ENCODE results near the gene DNAJC10.

Gene DNAJC10

GRCh38 chr2:182784777-182785176, 68.7 kb downstream of the DNAJC10 start:
- DNase-seq (ENCODE audit: low read depth in 2 of 3, low spot score in 1 of 3) = no peak

GRCh38 chr2:182792441-182792840, 76.4 kb downstream of the DNAJC10 start:
- no peak for DNase-seq (ENCODE audit: low read depth in 2 of 3, low spot score in 1 of 3)

GRCh38 chr2:182798736-182799135, 82.7 kb downstream of the DNAJC10 start:
- DNase-seq (ENCODE audit: low read depth in 2 of 3, low spot score in 1 of 3) = no peak

- DNase-seq (ENCODE audit: low read depth in 2 of 3, low spot score in 1 of 3) = no peak
These were observed 88.1 kb downstream of the DNAJC10 start for GRCh38 chr2:182804128-182804527.

- no peak for DNase-seq (ENCODE audit: low read depth in 2 of 3, low spot score in 1 of 3)
These were observed 91.3 kb downstream of the DNAJC10 start for GRCh38 chr2:182807319-182807718.

- DNase-seq (ENCODE audit: low read depth in 2 of 3, low spot score in 1 of 3) = no peak
These were observed 94.0 kb downstream of the DNAJC10 start for GRCh38 chr2:182810087-182810486.

- DNase-seq (ENCODE audit: low read depth in 2 of 3, low spot score in 1 of 3) = no peak
These were observed 98.3 kb downstream of the DNAJC10 start for GRCh38 chr2:182814380-182814779.

- no peak for DNase-seq (ENCODE audit: low read depth in 2 of 3, low spot score in 1 of 3)
These were observed 98.7 kb downstream of the DNAJC10 start for GRCh38 chr2:182814804-182815203.

- no peak for DNase-seq (ENCODE audit: low read depth in 2 of 3, low spot score in 1 of 3)
These were observed 100.8 kb downstream of the DNAJC10 start for GRCh38 chr2:182816866-182817265.

GRCh38 chr2:182817558-182817957, 101.5 kb downstream of the DNAJC10 start:
- no peak for DNase-seq (ENCODE audit: low read depth in 2 of 3, low spot score in 1 of 3)

- DNase-seq (ENCODE audit: low read depth in 2 of 3, low spot score in 1 of 3) = no peak
These were observed 102.4 kb downstream of the DNAJC10 start for GRCh38 chr2:182818501-182818900.

- no peak for DNase-seq (ENCODE audit: low read depth in 2 of 3, low spot score in 1 of 3)
These were observed 102.9 kb downstream of the DNAJC10 start for GRCh38 chr2:182818925-182819324.

GRCh38 chr2:182819412-182819811, 103.4 kb downstream of the DNAJC10 start:
- DNase-seq (ENCODE audit: low read depth in 2 of 3, low spot score in 1 of 3) = no peak

GRCh38 chr2:182821182-182821581, 105.1 kb downstream of the DNAJC10 start:
- no peak for DNase-seq (ENCODE audit: low read depth in 2 of 3, low spot score in 1 of 3)

GRCh38 chr2:182822733-182823132, 106.7 kb downstream of the DNAJC10 start:
- DNase-seq (ENCODE audit: low read depth in 2 of 3, low spot score in 1 of 3) = no peak

GRCh38 chr2:182824056-182824766, 108.2 kb downstream of the DNAJC10 start:
- DNase-seq (ENCODE audit: low read depth in 2 of 3, low spot score in 1 of 3) = no peak

GRCh38 chr2:182824767-182825158, 108.7 kb downstream of the DNAJC10 start:
- no peak for DNase-seq (ENCODE audit: low read depth in 2 of 3, low spot score in 1 of 3)

- no peak for DNase-seq (ENCODE audit: low read depth in 2 of 3, low spot score in 1 of 3)
These were observed 110.0 kb downstream of the DNAJC10 start for GRCh38 chr2:182826064-182826463.

- no peak for DNase-seq (ENCODE audit: low read depth in 2 of 3, low spot score in 1 of 3)
These were observed 110.4 kb downstream of the DNAJC10 start for GRCh38 chr2:182826496-182826895.

GRCh38 chr2:182827182-182827879, 111.3 kb downstream of the DNAJC10 start:
- DNase-seq (ENCODE audit: low read depth in 2 of 3, low spot score in 1 of 3) = no peak

- no peak for DNase-seq (ENCODE audit: low read depth in 2 of 3, low spot score in 1 of 3)
These were observed 115.0 kb downstream of the DNAJC10 start for GRCh38 chr2:182831101-182831500.

GRCh38 chr2:182831921-182832320, 115.9 kb downstream of the DNAJC10 start:
- no peak for DNase-seq (ENCODE audit: low read depth in 2 of 3, low spot score in 1 of 3)
